ENCODE measurements around the gene TMEM63B.
"Not testable (repeated sequence)": the region's sequence is repeated elsewhere in the genome, so short reads cannot be mapped to it uniquely, and the experiment has no call there.

TMEM63B gene

DNA sequence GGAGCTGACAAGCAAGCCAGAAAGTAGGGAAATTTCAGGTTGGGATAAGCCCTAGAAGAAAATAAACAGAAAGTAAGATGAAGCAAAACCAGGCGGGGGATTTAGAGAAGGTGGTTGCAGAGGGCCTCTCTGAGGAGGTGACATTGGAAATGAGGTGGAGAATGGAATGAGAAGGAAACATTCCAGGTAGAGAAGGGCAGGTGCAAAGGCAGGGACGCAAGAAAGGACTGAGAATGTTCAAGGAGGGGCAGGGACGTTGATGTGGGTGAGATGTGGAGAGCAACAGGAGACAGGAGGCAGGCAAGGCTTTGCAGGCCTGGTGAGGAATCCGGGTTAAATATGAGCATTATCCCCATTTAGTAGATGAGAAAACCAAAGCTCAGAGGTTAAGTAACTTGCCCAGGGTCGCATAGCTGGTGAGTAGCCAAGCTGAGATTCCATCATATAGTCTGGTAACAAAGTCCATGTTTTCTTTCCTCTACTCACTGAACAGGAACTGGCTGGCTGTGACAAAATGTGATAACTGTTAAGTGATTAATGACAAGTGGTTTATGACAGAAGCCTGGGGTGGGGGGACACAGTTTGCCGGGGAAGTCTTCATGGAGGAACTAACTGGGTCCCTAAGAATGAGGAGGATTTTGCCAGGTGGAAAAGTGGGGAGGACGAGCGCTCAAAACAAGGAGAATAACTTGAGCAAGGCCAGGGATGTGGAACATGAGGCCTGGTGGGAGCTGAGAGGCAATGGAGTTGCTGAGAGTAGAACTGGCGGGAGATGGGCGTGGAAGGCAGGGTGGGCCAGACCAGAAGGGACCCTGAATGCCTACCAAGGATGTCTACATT is 32.7 kb upstream of the TMEM63B start:
- TF ChIP-seq, protein P1, sequence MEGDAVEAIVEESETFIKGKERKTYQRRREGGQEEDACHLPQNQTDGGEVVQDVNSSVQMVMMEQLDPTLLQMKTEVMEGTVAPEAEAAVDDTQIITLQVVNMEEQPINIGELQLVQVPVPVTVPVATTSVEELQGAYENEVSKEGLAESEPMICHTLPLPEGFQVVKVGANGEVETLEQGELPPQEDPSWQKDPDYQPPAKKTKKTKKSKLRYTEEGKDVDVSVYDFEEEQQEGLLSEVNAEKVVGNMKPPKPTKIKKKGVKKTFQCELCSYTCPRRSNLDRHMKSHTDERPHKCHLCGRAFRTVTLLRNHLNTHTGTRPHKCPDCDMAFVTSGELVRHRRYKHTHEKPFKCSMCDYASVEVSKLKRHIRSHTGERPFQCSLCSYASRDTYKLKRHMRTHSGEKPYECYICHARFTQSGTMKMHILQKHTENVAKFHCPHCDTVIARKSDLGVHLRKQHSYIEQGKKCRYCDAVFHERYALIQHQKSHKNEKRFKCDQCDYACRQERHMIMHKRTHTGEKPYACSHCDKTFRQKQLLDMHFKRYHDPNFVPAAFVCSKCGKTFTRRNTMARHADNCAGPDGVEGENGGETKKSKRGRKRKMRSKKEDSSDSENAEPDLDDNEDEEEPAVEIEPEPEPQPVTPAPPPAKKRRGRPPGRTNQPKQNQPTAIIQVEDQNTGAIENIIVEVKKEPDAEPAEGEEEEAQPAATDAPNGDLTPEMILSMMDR (IDR thresholded peaks at IDR 0.05; ENCODE audit: borderline replicate concordance, control extremely low read depth, extremely low read depth, insufficient read depth, missing control alignments) = no peak
- in situ Hi-C loops (cut with MboI; ENCODE audit: low sequenced_read_pairs, unreplicated experiment) = no loop called here
- DNase-seq (ENCODE audit: low spot score) = no peak

DNA sequence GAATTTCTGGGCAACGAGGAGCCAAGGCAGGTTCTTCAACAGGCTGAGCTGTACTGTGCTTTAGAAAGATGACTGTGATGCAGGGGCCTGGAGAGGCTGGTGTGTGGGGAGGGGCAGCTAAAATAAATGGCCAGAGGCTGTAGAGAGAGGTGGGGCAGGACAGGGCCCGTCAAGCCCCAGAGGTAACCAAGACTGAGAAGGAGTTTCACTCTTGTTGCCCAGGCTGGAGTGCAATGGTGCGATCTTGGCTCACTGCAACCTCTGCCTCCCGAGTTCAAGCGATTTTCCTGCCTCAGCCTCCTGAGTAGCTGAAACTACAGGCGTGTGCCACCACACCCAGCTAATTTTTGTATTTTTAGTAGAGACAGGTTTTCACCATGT is 32.1 kb upstream of the TMEM63B start:
- in situ Hi-C loops (cut with MboI; ENCODE audit: low sequenced_read_pairs, unreplicated experiment); DNase-seq (ENCODE audit: low spot score): not testable (repeated sequence)

DNA sequence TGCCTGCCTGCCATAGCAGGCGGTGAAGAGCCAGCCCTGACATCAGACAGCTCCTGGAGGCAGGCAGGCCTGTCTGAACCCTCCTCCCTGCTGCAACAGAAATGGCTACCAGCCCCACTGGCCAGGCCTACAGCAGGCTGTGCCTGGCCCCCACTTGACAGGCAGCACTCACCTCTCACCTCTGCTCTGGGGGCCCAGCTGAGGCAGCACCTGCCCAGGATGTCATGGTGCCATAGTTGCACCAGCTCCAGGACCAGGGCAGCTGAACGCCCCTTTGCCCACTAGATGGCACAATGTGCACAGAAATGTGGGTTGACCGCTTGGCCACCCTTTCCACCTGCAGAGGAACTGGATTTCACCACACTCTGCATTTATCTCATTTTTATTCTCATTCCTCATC is 30.7 kb upstream of the TMEM63B start:
- TF ChIP-seq, protein P1 (IDR thresholded peaks at IDR 0.05; ENCODE audit: borderline replicate concordance, control extremely low read depth, extremely low read depth, insufficient read depth, missing control alignments) = peak; percentile 91
- DNase-seq (ENCODE audit: low spot score) = peak; percentile 87
- in situ Hi-C loops (cut with MboI; ENCODE audit: low sequenced_read_pairs, unreplicated experiment) = no loop called here

DNA sequence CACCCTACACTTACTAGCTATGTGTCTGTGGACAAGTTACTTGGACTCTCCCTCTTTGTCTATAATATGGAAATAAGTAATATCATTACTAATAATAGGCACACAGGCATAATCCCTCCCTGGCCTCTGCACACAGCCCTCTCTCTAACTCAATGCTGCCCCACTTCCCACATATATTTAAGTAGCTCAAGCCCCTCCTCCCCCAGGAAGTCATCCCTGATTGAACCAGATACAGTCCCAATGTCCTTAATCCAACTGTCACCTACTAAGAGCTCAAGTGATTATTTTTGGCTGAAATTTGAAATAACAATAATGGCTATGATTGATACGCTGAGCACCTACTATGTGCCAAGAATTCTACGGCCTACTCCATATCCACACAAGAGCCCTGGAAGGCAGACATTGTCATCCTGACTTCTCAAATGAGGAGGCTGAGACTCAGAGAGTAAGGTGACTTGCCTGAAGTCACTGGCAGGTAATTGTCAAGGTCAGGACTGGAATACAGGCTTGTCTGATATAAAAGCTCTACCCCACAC is 29.5 kb upstream of the TMEM63B start:
- in situ Hi-C loops (cut with MboI; ENCODE audit: low sequenced_read_pairs, unreplicated experiment) = no loop called here
- TF ChIP-seq, protein P1 (IDR thresholded peaks at IDR 0.05; ENCODE audit: borderline replicate concordance, control extremely low read depth, extremely low read depth, insufficient read depth, missing control alignments) = no peak
- DNase-seq (ENCODE audit: low spot score) = no peak

DNA sequence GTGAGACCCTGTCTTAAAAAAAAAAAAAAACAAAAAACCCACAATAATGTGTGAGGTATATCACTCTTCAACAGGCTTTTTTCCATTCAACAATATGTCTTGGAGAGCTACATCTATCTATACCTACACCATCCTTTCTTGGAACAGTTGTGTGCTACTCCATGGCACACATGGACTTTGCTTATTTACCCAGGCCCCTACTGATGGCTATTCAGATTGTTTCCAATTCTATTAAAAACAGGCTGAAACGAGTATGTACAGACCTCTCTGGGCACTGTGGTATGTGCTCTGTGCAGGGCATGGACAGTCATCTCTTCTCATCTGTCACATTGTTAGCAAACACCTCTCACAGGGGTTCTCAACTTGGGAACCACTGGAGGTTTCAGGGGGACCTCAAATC is 28.2 kb upstream of the TMEM63B start:
- in situ Hi-C loops (cut with MboI; ENCODE audit: low sequenced_read_pairs, unreplicated experiment) = no loop called here
- TF ChIP-seq, protein P1 (IDR thresholded peaks at IDR 0.05; ENCODE audit: borderline replicate concordance, control extremely low read depth, extremely low read depth, insufficient read depth, missing control alignments) = no peak
- no peak for DNase-seq (ENCODE audit: low spot score)

DNA sequence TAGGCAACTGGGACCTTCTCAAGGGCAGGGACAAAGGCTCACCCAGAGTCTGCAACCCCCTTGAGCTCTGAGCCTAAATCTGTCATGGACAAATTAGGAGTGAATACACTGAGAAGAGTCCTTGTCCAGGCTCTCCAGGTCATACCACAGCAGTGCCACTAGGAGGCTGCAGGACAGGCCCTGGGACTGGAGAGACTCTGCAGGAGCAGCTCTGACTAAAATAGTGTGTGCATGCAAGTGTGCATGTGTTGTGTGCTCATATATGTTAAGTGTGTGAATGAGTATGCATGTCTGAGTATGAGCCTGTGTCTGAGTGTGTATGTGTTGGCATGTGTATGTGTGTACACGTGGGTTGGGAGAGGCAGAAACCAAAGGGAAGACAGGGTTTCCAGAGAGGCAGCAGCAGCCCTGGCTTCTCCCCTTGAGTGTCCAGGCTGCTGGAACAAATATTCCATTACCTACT is 27.2 kb upstream of the TMEM63B start:
- no peak for DNase-seq (ENCODE audit: low spot score)
- in situ Hi-C loops (cut with MboI; ENCODE audit: low sequenced_read_pairs, unreplicated experiment) = no loop called here
- TF ChIP-seq, protein P1 (IDR thresholded peaks at IDR 0.05; ENCODE audit: borderline replicate concordance, control extremely low read depth, extremely low read depth, insufficient read depth, missing control alignments) = peak; percentile 18

DNA sequence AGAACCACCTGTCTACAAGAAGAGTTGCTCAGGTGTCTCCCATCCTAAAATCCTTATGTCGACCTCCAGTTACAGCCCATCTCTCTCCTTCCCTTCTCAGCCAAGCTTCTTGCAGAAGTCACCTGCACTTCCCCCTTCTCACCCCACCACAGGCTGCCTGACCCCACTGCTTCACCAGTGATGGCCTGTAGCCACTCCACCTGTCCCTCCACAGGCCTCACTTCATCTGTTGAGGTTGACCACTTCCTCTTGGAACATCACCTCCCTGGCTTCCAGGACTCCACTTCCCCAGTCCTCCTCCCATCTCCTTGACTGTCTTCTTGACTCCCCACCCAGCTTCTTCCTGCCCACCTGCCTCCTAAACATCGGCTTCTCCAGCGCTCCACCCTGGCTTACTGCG is 25.5 kb upstream of the TMEM63B start:
- DNase-seq (ENCODE audit: low spot score) = no peak
- in situ Hi-C loops (cut with MboI; ENCODE audit: low sequenced_read_pairs, unreplicated experiment) = no loop called here
- TF ChIP-seq, protein P1 (IDR thresholded peaks at IDR 0.05; ENCODE audit: borderline replicate concordance, control extremely low read depth, extremely low read depth, insufficient read depth, missing control alignments) = no peak
